ENCODE measurements around the gene ZMYM2. TPM values are rescaled to one million over a fixed set of nuclear protein-coding genes. Genes with fewer than 3 reads are reported as not detected.

ZMYM2 gene
- total and polyA plus RNA-seq, 10 of the 15 experiments (the other 5 are each of a cell fraction or from before 2014, with no cell fraction given) = 9.5 to 60.4 (median 34.6) TPM

- no peak for FAIRE-seq
Measured at GRCh38 chr13:20093951-20094350, 135.4 kb downstream of the ZMYM2 start.

More at GRCh38 chr13:20093951-20094350, 135.4 kb downstream of the ZMYM2 start:
- RAD21 ChIA-PET (ENCODE audit: unreplicated experiment) = no interaction called here
- CTCF ChIA-PET = interaction anchor here (1.2 kb wide), 1 partner anchor 11 kb away, joined by 4 read pairs; no protein-coding TSS in a partner anchor
- SMC1A ChIA-PET (ENCODE audit: uncharacterized antibody, unreplicated experiment) = no interaction called here
- 76% methylated on average over 6 of the region's 6 CpGs for WGBS (ENCODE audit: insufficient coverage, insufficient replicate concordance, low lambda C conversion rate, missing lambda C conversion rate)
- TF ChIP-seq EP300 (IDR thresholded peaks at IDR 0.05; ENCODE audit: borderline replicate concordance in 1 of 2, control insufficient read depth in 1 of 2, low read depth in 2 of 2, low read length in 2 of 2) (no peak), FOXM1 (IDR thresholded peaks at IDR 0.05; ENCODE audit: low read depth, low read length) (no peak), RFX5 (IDR thresholded peaks at IDR 0.05; ENCODE audit: low read depth, low read length) (no peak), PKNOX1 (IDR thresholded peaks at IDR 0.05) (no peak), NKRF (conservative IDR thresholded peaks at IDR 0.05) (no peak), STAT3 (IDR thresholded peaks at IDR 0.05; ENCODE audit: low read depth, low read length) (no peak), MTA2 (IDR thresholded peaks at IDR 0.05; ENCODE audit: low read depth) (no peak), NFYB (IDR thresholded peaks at IDR 0.05; ENCODE audit: insufficient read depth, low read depth, low read length) (no peak), CHD1 (IDR thresholded peaks at IDR 0.05; ENCODE audit: low read depth, low read length) (no peak), JUNB (IDR thresholded peaks at IDR 0.05) (no peak), MLLT1 (IDR thresholded peaks at IDR 0.05) (no peak), IRF4 (IDR thresholded peaks at IDR 0.05; ENCODE audit: low read depth, low read length) (no peak), SRF (IDR thresholded peaks at IDR 0.05; ENCODE audit: low read depth in 2 of 2, low read length in 2 of 2) (no peak)
- Histone ChIP-seq H3K79me2 (ENCODE audit: control insufficient read depth, insufficient read depth, low read length) (no peaks in the 10 kb centered on the region), H4K20me1 (ENCODE audit: control insufficient read depth, insufficient read depth) (no peaks in the 10 kb centered on the region), H3K27ac (ENCODE audit: control insufficient read depth, insufficient read depth) (no peak overlapping the region), H3K9me3 (replicated peaks; ENCODE audit: control insufficient read depth, insufficient read depth, low read length) (no peaks in the 10 kb centered on the region), H2AFZ (ENCODE audit: control insufficient read depth, low read depth, low read length) (no peak overlapping the region), H3K4me1 (ENCODE audit: control insufficient read depth, insufficient read depth, low read length) (no peaks in the 10 kb centered on the region), H3K36me3 (ENCODE audit: control insufficient read depth in 2 of 2, insufficient read depth in 2 of 2, low read length in 1 of 2) (no peaks in the 10 kb centered on the region), H3K4me3 (no peak overlapping the region), H3K27me3 (replicated peaks in 1 of 2; ENCODE audit: control insufficient read depth in 2 of 2, insufficient read depth in 2 of 2, low read length in 1 of 2) (no peaks in the 10 kb centered on the region), H3K9ac (ENCODE audit: control insufficient read depth, insufficient read depth, low read length) (no peak overlapping the region), H3K4me2 (ENCODE audit: control insufficient read depth, insufficient read depth) (no peak overlapping the region)
- in situ Hi-C loops (cut with MboI) = no loop called here
- ATAC-seq (no peak), DNase-seq (ENCODE audit: low read depth, low spot score) (no peak)
- intact Hi-C loops (cut with micrococcal nuclease; ENCODE audit: unreplicated experiment) = loop anchor here (5.0 kb wide), 1 partner anchor 68 kb away; the partner anchor contains the start of gene GJA3
- POLR2A ChIA-PET = no interaction called here
- no TSS peak for BruUV-seq (replicated peaks)
